Fibroblast of skin of abdomen (primary cell): Measurements from ENCODE around the gene TLE3.

Source experiments
- DNase-seq: peaks from one replicate; pipeline ENCODE4 v3.0.0-alpha.2; 2013

The TLE3 gene

GRCh38 chr15:70061696-70062270, 35.9 kb downstream of the TLE3 start:
- DNase-seq, result no peak

DNA sequence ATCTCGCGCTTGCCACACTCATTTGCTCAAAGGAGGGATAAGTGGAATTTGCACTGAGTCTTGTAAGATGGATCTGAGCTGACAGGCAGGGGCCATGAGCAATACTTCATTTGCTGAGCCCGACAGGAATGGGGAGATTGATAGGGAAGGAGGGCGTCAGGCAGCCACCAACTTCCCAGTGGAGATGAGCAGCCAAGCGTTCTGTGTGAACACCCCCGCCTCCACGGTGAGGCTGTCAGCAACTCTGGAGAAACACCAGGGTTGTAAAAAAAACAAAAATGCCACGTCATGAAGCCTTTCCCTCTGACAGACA, 36.8 kb downstream of the TLE3 start:
- DNase-seq, result peak; percentile 58

DNA sequence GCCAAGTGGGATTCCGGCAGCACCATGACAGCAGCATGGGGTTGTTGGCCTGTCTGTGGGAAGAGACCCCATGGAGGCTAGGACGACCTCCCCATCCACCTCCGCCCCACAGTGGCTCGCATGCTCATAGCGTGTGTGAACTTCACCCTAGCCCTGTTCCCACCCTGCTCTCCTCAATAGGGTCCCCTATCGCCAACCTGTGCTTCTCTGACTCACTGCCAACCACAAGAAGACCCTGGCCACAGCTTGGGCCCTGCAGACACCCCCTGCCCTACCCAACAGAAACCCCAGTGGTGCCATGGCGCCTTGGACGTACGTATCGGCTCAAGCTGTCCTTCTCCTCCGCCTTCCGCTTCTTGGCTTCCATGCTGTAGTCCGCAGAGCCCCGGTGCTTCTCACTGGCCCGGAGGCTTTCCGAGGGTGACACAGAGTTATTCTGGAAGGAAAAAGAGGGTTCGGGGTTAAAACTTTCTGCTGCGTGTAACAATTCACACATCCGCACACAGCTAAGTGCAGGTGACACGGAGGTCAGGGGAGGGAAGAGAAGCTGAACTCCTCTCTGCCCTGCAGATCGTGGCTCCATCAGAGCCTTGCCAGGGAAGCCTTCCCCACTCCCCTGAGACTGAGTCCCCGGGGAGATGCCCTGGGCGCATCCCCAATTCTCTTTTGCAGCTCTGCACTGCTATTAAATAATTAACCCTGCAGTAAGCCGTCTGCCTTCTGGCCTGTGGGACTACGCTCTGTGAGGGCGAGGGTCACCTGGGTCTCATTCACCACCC, 37.3 kb downstream of the TLE3 start:
- no peak for DNase-seq

- DNase-seq, result no peak
Measured at GRCh38 chr15:70059476-70060213, 38.1 kb downstream of the TLE3 start.

- DNase-seq, result no peak
Measured at GRCh38 chr15:70058642-70059360, 38.9 kb downstream of the TLE3 start.

GRCh38 chr15:70057931-70058641, 39.6 kb downstream of the TLE3 start:
- no peak for DNase-seq

GRCh38 chr15:70056091-70056680, 41.5 kb downstream of the TLE3 start:
- DNase-seq, result no peak

GRCh38 chr15:70055601-70056051, 42.1 kb downstream of the TLE3 start:
- DNase-seq, result no peak

GRCh38 chr15:70054884-70055387, 42.8 kb downstream of the TLE3 start:
- no peak for DNase-seq

DNA sequence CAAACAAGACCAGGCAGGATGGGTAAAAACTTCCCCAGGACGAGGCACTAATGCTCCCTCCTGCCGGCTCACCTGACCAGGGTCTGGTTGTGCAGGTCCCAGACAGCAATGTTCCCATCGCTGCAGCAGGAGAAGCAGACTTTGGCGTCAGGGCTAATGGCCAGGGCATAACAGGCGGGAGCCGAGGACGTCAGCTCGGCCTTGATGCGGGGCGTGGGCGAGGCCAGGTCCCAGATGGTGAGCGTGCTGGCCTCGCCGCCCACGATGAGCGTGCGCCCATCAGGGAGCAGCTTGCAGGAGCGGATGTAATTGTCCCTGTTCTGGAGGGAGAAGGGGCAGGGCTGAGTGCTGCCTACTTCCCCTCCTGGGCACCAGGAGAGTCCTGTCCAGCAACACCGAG, 43.4 kb downstream of the TLE3 start:
- DNase-seq, result no peak

DNA sequence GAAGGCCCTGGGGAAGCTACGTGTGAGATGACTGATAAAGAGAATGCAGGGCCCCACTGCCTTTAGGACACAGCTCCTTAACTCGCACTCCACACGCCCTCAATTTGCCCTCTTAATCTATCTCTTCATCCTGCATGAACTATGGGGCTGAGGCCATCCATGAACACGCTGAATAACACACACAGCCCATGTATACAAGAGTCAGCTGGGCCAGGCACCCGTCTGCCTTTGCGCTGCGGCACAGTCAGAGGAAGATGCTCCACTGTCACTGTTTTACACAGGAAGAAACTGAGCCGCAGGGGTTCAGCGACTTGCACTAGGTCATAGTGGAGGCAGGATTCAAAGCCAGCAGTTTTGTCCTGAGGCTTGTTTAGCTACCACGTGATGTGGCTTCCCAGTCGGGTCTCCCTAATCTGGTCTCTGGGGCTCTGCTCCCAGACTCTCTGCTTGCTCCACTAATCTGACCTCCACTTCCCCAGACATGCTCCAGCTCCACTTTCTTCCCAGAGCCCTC, 43.9 kb downstream of the TLE3 start:
- DNase-seq, result no peak

GRCh38 chr15:70053001-70053715, 44.6 kb downstream of the TLE3 start:
- no peak for DNase-seq

GRCh38 chr15:70051948-70052633, 45.6 kb downstream of the TLE3 start:
- no peak for DNase-seq

- DNase-seq, result no peak
Measured at GRCh38 chr15:70050970-70051369, 46.7 kb downstream of the TLE3 start.

DNA sequence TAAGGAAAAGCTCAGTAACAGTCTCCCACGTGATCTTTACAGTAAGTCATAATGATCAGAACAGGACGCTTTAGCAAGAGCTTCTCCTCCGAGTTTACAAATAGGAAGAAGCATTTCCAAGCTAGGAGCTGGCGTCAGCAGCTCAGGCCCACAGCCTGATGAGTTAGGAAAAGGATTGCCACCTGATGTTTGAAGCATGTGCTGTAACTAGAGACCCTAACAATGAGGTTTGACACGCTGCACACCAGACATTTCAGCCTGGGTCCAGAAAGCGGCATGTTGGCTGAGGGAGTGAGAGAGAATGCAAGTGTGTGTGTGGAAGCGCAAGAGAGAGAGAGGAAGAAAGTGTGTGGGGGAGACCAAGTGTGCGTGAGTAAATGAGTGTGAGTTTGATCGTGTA, 47.3 kb downstream of the TLE3 start:
- DNase-seq, result no peak

DNA sequence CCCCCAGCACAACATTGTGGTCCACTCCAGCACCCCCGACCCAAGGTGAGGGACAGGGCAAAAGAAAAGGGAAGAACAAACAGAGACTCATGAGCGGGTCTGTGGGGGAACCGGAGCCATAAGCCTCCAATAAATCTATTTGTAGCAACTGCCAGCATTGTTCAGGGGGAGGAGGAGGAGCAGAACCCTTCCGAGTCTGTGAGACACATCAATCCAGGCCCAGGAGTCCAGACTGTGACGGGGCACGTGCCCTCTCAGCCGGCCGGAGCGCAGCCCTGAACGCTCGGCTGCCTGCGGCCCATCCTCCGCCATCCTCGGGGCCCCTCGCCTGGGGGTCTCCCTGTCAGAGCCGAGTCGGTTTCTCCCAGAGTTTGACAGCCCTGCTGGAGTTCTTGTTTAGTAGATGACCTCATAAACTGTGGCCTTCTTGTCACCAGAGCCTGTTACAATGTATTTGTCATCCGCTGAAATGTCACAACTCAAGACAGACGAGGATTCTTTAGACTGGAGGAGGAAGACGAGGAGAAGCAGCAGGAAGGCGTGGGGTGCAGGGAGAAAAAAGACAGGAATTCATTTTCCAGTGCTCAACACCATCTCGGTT, 47.9 kb downstream of the TLE3 start:
- DNase-seq, result no peak

DNA sequence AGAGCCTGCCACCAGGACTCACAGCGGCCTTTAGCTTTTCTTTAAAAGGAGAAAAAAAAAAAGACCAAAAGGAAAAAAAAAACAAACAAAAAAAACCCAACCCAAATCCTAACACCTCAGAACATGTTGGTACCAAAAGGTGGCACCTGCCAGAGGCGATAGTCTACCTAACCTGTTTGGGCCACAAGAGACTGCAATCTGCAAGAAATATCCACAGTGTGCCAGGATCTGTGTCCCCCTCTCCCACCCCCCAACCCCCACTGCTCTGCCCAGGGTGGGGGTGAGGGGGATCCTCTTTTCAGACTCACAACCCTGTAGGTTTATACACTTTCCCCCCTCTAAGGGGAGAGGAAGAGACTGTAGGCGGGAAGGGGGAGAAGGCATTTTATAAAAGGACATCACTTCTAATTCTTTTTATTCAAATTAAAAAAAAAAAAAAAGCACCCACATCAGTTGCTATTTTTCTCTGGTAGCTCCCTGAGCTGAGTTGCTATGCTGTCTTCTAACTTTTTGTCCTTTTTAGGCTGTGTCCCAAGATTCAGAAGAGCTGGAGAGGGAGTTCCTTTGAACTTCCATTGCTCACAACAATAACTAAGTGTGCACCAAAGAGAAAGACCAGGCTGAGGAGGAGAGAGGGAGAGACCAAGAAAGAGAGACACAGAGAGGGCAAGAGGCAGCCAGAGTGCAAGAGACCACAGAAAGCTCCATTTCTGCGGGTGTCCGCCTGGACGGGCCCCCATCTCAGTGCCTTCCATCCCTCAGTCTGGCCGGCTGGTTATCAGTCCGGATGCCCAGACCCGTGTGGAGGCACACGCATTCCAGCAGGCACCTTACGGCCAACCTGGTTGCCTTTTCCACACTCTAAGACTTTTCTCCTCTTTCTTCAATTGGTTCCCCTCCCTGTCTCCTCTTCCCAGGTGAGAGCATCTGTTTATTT, 48.9 kb downstream of the TLE3 start:
- DNase-seq, result no peak

DNA sequence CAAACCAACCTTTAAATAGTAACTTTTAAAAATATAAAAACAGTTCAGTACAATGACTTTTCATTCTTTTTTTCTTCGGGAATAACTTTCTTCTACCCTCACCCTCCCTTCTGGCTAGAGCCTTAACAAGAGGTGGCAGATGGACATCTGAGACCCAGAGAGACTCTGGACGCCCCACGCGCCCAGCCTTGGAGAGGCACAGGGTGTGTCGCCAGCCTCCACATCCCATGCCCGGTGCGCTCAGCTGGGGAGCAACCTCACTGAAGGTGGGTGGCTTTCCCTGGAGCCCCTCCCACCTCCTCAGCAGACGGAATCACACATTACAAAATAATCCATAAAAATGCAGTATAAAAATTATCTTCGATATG, 49.5 kb downstream of the TLE3 start:
- no peak for DNase-seq
